Fibroblast of the conjunctiva (primary cell): ENCODE data around the gene CPA1.

Experiments
- DNase-seq: peaks from one replicate; pipeline ENCODE4 v3.0.0-alpha.2; 2010; ENCODE audit warnings: low read depth

The CPA1 gene

DNA sequence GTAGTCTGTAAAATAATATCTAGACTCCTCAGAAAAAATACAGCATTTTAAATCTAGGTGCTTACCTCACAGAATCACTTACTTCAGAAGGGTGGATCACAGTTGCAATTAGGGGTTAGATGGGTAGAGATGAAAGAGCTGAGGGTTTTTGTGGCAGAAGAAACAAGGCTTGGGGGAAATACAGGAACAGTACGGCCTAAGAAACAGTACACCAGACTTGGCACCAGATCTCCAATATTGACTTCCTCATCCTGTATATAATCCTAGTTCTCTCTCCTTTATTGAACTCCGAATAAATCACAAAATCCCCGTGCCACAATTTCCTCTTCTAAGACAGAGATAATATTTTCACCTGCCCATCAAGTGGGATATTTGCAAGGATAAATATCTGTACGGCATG lies 46.3 kb downstream of the CPA1 start:
- no peak for DNase-seq

- DNase-seq = no peak
These were observed 48.7 kb downstream of the CPA1 start for GRCh38 chr7:130429019-130429418.

- DNase-seq = no peak
These were observed 49.8 kb downstream of the CPA1 start for GRCh38 chr7:130430115-130430514.

- DNase-seq = peak; percentile 85
These were observed 50.8 kb downstream of the CPA1 start for GRCh38 chr7:130430841-130431666.

GRCh38 chr7:130432886-130433285 lies 52.6 kb downstream of the CPA1 start:
- no peak for DNase-seq

GRCh38 chr7:130433301-130433700 lies 53.0 kb downstream of the CPA1 start:
- no peak for DNase-seq

- no peak for DNase-seq
These were observed 55.1 kb downstream of the CPA1 start for GRCh38 chr7:130435311-130435854.

DNA sequence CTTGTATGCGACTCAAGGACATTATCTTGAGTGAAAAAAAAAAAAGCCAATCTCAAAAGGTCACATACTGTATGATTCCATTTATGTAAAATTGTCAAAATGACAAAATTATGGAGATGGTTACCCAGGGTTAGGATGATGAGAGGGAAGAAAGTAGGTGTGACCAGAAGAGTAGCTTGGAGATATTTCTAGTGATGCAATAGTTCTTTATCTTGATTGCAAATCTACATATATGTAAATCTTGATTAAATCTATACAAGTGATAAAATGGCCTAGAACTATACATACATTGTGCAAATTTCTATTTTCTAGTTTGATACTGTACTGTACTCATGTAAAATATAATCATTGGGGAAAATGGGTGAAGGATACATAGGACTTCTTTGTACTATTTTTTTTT lies 56.0 kb downstream of the CPA1 start:
- DNase-seq = no peak
